IPS-15b (cell line): ENCODE data around the gene CHST11.

ENCODE experiments used
- H3K27me3 ChIP-seq: one replicate; pipeline ENCODE4 v1.6.1; 2013; ENCODE audit warnings: low read length; ENCODE audit not compliant: control insufficient read depth, insufficient read depth
- H3K36me3 ChIP-seq: one replicate; pipeline ENCODE4 v1.6.1; 2013; ENCODE audit warnings: low read length; ENCODE audit not compliant: control insufficient read depth, insufficient read depth
- H3K4me1 ChIP-seq: one replicate; pipeline ENCODE4 v1.6.1; 2013; ENCODE audit warnings: mild to moderate bottlenecking, low read length; ENCODE audit not compliant: control insufficient read depth, insufficient read depth
- H3K4me3 ChIP-seq: one replicate; pipeline ENCODE4 v1.5.1; 2013; ENCODE audit warnings: low read depth, low read length
- H3K9ac ChIP-seq: one replicate; pipeline ENCODE4 v1.6.1; 2013; ENCODE audit warnings: low read depth, mild to moderate bottlenecking, low read length
- H3K9me3 ChIP-seq: one replicate; pipeline ENCODE4 v1.6.1; 2013; ENCODE audit warnings: mild to moderate bottlenecking, low read length; ENCODE audit not compliant: control insufficient read depth, insufficient read depth

The CHST11 gene

DNA sequence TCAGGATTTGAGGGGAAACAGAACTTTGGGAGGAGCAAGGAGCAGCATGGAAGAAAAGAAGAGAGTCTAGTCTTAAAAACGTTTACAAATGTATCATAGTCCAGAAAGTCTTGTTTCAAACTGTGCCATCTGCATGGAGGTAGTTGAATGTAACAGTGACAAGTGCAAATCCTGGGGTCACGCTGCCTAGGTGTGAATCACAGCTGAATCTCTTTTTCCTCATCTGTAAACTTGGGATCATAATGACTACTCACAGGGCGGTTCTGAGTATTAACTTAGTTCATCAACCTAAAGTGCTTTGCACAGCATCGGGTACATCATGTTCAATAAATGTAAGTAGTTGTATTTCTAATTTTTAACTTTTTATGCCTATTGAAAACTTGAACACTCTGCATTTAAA, 208.5 kb downstream of the CHST11 start:
- H3K36me3 ChIP-seq: no peaks in the 10 kb centered on the region

DNA sequence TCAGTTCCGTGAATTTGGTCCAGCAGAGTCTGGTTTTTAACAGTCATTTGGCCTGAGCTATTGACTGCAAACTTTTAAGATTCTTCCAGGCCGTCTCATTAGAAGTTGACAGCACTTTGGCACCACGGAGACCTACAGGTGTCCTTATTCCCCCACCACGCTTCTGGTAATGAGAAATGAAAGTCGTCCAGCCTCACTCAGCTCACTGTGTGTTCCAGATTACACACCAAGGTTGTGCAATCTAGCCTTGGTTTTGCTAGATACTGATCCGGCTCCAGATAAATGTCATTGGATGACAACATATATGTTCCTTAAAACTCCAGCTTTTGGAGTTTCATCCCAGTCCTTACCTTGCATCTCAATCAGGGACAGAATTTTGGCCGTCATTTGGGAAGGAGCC, 210.4 kb downstream of the CHST11 start:
- H3K4me3 ChIP-seq: no peak overlapping the region
- no peak overlapping the region for H3K9ac ChIP-seq
- H3K9me3 ChIP-seq: no peaks in the 10 kb centered on the region
- H3K27me3 ChIP-seq: no peaks in the 10 kb centered on the region
- no peaks in the 10 kb centered on the region for H3K36me3 ChIP-seq
- peaks cover 6% of the 10 kb centered on the region for H3K4me1 ChIP-seq

More for the DNA sequence above, 208.5 kb downstream of the CHST11 start:
- Histone ChIP-seq H3K9me3 (no peaks in the 10 kb centered on the region), H3K4me3 (no peak overlapping the region), H3K27me3 (no peaks in the 10 kb centered on the region), H3K4me1 (no peaks in the 10 kb centered on the region), H3K9ac (no peak overlapping the region)

DNA sequence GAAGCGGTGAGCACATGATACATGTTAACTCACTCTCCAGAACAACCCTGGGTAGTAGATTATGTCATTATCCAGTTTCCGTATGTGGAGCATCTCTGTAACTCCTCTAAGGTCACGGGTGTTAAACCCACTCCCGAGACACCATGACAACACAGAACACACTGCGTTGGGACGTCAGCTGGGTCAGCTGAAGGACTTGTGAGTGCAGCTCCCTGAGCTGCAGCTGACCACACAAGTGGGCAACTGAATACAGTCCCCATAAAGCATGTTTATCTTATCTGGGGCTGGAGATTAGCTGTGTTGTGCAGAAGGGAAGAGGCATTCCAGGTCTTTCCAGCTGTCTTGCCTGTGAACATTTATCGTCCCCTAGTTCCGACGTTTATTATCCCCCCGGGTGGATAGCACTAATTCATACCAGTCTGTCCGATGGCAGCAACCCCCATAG, 211.5 kb downstream of the CHST11 start:
- H3K27me3 ChIP-seq: no peaks in the 10 kb centered on the region
- H3K4me3 ChIP-seq: no peak overlapping the region
- no peak overlapping the region for H3K9ac ChIP-seq
- H3K4me1 ChIP-seq: peaks cover 6% of the 10 kb centered on the region
- no peaks in the 10 kb centered on the region for H3K9me3 ChIP-seq
- H3K36me3 ChIP-seq: no peaks in the 10 kb centered on the region

DNA sequence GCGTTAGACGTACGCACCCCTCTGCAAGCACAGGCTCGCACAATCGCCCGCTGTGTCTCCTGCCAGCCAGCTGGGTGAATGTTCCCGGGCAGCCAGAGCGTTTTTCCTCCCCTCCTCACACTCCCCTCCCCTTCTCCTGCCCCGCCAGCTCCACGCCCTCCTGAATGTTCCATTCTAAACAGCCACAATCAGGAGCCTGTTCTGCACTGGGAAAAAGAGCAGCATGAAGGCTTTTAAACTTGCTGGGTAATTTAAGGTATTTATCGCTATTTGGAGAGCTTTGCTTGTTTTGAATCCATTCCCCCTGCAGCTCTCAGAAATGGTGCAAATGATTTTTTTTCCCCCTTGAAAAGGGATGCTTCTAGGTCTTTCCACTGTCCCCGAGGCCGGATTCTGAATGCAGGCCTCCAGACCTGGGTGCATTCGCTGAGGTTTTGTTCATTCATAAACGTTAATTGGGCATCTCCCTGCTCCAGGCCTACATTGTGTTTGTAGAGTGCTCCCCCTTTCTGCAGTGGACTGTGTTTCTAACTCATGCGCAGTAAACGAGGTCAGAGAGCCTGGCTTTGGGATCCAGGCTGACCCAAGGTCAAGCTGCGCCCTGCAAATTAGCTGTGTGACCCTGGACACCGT, 212.5 kb downstream of the CHST11 start:
- H3K4me3 ChIP-seq: no peak overlapping the region
- no peaks in the 10 kb centered on the region for H3K9me3 ChIP-seq
- no peaks in the 10 kb centered on the region for H3K36me3 ChIP-seq
- peaks cover 6% of the 10 kb centered on the region for H3K4me1 ChIP-seq
- H3K27me3 ChIP-seq: no peaks in the 10 kb centered on the region
- no peak overlapping the region for H3K9ac ChIP-seq

DNA sequence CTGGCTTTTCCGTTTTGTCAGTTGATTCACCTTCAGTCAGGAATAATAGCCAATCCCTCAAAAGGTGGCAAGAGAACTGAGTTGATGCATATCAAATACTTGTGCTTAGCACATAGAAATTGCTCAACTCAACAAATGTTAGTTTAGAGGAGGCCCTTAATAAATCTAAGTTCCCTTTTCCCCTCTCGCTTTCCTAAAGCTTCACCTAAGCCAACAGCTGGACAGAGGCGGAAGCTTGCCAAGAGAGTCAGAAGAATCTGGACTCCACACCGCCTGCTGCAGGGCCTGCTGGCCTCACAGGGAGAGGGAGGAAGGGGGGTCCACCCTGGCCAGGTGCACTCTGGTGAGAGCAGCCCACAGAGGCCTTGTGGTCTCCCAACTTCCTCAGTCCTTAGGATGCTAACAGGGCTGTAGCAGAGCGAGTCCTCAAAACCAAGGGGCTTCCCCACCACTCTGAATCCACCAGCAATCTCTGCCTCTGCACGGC, 213.1 kb downstream of the CHST11 start:
- Histone ChIP-seq H3K9ac (no peak overlapping the region), H3K9me3 (no peaks in the 10 kb centered on the region), H3K36me3 (no peaks in the 10 kb centered on the region), H3K27me3 (no peaks in the 10 kb centered on the region), H3K4me3 (no peak overlapping the region), H3K4me1 (peaks cover 6% of the 10 kb centered on the region)

DNA sequence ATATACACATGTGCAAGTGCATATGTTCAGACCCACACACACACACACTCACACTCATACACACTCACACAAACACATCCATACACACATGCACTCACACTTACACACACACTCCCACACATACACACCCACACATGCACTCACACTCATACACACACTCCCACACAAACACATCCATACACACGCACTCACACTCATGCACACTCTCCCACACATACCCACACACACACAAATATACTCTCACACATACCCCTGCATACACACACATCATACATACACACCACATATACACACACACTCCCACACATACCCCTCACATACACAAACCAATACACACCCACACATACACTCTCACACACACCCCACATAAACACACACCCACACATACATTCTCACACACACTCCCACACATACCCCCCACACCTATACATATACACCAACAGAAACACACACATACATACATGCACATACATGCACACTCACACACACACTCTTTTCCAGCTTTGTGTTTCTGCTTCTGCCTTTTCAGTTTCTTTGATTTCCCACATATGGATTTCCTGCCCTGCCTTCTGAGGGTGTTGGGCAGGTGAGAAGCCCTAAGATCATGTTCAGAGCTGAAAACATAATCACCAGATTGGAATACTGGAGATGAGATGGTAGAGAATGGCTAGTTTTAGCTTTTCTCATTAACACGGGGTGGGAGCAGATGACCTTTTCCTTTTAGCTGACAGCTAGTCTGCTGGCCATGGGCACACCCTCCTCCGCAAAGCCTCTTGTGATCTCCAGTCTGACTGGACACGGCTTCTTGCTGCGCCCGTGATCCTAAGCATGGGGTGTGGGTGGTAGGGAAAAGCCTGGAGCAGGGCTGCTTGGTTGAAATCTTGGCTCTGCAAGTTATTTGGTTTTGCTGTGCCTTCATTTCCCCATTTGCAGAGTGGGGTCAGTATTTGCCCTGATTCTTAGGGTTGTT, 214.0 kb downstream of the CHST11 start:
- Histone ChIP-seq H3K36me3 (no peaks in the 10 kb centered on the region), H3K4me3 (no peak overlapping the region), H3K9me3 (no peaks in the 10 kb centered on the region), H3K4me1 (peaks cover 6% of the 10 kb centered on the region), H3K27me3 (no peaks in the 10 kb centered on the region), H3K9ac (no peak overlapping the region)

DNA sequence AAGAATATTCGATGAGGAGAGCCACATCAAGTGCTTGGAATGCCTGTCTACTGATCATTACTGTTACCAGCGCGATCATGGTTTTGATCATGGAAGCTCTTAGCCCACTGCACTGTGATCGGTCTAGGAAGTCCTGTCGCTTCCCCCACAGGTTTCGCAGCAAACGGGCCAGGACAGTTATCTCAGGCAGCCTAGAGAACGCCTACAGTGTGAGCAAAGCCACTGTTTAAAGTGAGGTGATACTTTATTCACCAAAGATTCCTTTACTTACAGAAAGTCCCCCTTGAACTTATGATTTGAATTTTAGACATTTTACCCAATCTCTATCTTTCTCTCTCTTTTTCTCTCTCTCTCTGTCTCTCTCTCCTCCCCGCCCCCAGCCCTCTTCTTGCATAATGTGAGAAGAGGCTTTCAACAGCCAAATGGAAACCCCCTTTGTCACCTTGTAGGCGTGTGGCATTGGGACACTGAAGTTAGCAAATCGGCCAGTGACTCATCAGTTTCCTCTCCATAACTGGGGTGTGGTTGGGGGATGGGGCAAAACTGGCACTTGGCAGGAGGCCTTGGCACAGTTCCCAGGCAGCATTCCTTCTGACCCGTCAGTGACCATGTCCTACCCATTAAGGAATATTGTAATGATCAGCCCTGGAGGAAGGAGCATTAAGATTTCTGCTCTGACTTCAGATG, 214.8 kb downstream of the CHST11 start:
- Histone ChIP-seq H3K9me3 (no peaks in the 10 kb centered on the region), H3K36me3 (no peaks in the 10 kb centered on the region), H3K4me1 (peaks cover 6% of the 10 kb centered on the region), H3K27me3 (no peaks in the 10 kb centered on the region), H3K9ac (no peak overlapping the region), H3K4me3 (no peak overlapping the region)

DNA sequence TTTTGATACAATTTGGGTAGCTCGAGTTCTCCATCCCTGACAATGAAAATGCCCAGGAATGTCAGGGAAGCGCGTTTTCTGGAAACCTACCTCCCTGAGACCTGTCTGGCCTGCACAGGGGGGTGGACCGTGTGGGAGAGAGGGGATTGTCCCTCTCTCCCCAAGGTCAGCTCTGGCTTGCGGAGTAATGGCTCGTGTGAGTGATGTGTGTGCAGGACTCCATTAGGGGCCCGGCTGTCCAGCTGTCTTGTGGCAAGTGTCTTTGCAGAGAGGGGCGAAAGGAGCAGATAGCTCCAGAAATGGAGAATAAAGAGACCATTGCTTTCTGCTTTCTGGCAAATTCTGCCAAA, 215.3 kb downstream of the CHST11 start:
- H3K9ac ChIP-seq: no peak overlapping the region
- H3K27me3 ChIP-seq: no peaks in the 10 kb centered on the region
- no peaks in the 10 kb centered on the region for H3K36me3 ChIP-seq
- H3K4me3 ChIP-seq: no peak overlapping the region
- peaks cover 6% of the 10 kb centered on the region for H3K4me1 ChIP-seq
- no peaks in the 10 kb centered on the region for H3K9me3 ChIP-seq

DNA sequence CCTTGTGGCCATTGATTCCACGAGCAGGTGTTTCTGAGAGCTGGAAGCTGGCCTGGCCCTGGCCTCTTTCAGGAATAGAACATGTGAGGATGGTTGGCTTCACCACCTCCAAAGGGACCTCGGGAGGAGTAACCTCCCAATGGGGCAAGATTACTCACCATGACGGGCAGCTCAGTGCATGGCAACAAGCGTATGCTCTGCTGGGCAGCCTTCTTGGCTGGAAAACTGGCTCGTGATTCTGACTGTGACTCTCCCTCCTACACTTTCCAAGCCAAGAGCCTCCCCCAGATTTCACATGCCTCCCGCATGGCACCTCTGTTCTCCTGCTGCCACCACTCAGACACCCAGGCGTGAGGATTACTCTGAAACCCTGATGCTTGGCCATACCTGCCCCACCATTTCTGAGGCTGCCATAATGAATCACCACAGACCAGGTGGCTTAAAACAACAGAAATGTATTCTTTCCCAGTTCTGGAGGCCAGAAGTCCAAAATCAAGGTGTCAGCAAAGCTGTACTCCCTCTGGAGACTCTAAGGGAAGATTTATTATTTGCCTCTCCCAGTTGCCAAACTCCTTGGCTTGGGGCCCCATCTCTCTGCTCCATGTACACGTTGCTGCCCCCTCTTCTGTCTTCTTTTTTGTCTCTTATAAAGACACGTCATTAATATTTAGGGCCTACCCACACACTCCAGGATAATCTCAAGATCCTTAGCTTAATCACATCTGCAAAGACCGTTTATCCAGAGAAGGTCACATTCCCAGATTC, 215.9 kb downstream of the CHST11 start:
- Histone ChIP-seq H3K9ac (no peak overlapping the region), H3K36me3 (no peaks in the 10 kb centered on the region), H3K4me1 (peaks cover 6% of the 10 kb centered on the region), H3K4me3 (no peak overlapping the region), H3K9me3 (no peaks in the 10 kb centered on the region), H3K27me3 (no peaks in the 10 kb centered on the region)

DNA sequence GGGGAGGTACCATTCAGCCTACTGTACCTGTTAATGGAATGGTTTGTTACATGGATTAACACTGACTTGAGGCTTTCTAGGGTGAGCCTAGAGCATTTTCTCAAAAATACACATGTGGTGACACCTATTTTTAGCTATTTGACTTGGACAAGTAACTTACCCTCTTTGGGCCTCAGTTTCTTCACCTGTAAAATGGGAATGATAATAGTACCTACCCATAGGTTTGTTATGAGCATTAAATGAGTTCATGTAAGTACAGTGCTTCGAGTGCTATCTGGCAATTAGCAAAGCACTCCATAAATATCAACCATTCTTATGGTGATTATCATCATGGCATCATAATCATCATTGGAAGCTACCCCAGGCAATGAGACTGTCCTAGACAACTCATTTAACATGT, 216.5 kb downstream of the CHST11 start:
- peaks cover 6% of the 10 kb centered on the region for H3K4me1 ChIP-seq
- H3K9me3 ChIP-seq: no peaks in the 10 kb centered on the region
- H3K4me3 ChIP-seq: no peak overlapping the region
- no peaks in the 10 kb centered on the region for H3K36me3 ChIP-seq
- no peaks in the 10 kb centered on the region for H3K27me3 ChIP-seq
- no peak overlapping the region for H3K9ac ChIP-seq
